SK-N-SH (cell line): ENCODE results near the gene OR10G7. TPM values are rescaled to one million over a fixed set of nuclear protein-coding genes. Genes with fewer than 3 reads are reported as not detected.

ENCODE experiments used
- CTCF ChIA-PET: fragments of 300-600, 350-600 bp; formaldehyde crosslinking; extraction: SDS; loops from one replicate; lab custom pipeline; 2021; lab: Yijun Ruan, JAX
- POLR2A ChIA-PET: fragments of 350-600 bp; sonication (Branson Sonifier 250); formaldehyde crosslinking; extraction: SDS; loops from one replicate; lab custom pipeline; 2020; ENCODE audit warnings: antibody characterized with exemption, inconsistent platforms; lab: Yijun Ruan, JAX
- DNase-seq: peaks from one replicate; pipeline ENCODE4 v3.0.0; 2012
- H2AFZ ChIP-seq: fragments of 200-600 bp; sonication (generic); 2 replicates; pipeline ENCODE4 v1.8.1; 2016; ENCODE audit warnings: antibody characterized with exemption, mild to moderate bottlenecking, low read depth
- H3F3A ChIP-seq: fragments of 200-600 bp; sonication (generic); replicated peaks from 2 replicates; pipeline ENCODE3; 2016; ENCODE audit warnings: antibody characterized with exemption, mild to moderate bottlenecking; ENCODE audit not compliant: insufficient read depth
- H3K27ac ChIP-seq, 2 experiments: fragments of 200-500 bp in 1 of 2; fragments of 200-600 bp in 1 of 2; sonication (Bioruptor generic) in 1 of 2; sonication (generic), shearing (Covaris generic) in 1 of 2; 2 replicates each; pipeline versions ENCODE4 v1.5.1 to v1.6.1; 2014 to 2016; ENCODE audit warnings: low read depth in 2 of 2, inconsistent platforms in 1 of 2, low read length in 1 of 2, mild to moderate bottlenecking in 1 of 2, mixed read lengths in 1 of 2
- H3K27me3 ChIP-seq: fragments of 200-600 bp; sonication (generic), shearing (Covaris generic); 2 replicates; pipeline ENCODE4 v1.6.1; 2016; ENCODE audit warnings: mixed run types; ENCODE audit not compliant: insufficient read depth
- H3K36me3 ChIP-seq, 2 experiments: fragments of 200-500 bp in 1 of 2; fragments of 200-600 bp in 1 of 2; sonication (Bioruptor generic) in 1 of 2; sonication (generic) in 1 of 2; replicated peaks in 1 of 2; 2 replicates each; pipeline versions ENCODE3 to v1.5.1; 2014 to 2016; ENCODE audit warnings: low read length in 1 of 2, mild to moderate bottlenecking in 1 of 2; ENCODE audit not compliant: insufficient read depth in 2 of 2, control insufficient read depth in 1 of 2
- H3K4me1 ChIP-seq, 2 experiments: fragments of 200-500 bp in 1 of 2; fragments of 200-600 bp in 1 of 2; sonication (Bioruptor generic) in 1 of 2; sonication (generic), shearing (Covaris generic) in 1 of 2; 2 replicates each; pipeline versions ENCODE4 v1.5.1 to v1.6.1; 2014 to 2016; ENCODE audit warnings: low read depth in 1 of 2, low read length in 1 of 2, mixed run types in 1 of 2; ENCODE audit not compliant: insufficient read depth in 2 of 2, control insufficient read depth in 1 of 2
- H3K4me2 ChIP-seq: fragments of 200-600 bp; sonication (generic), shearing (Covaris generic); 2 replicates; pipeline ENCODE4 v1.6.1; 2017; ENCODE audit warnings: mixed run types
- H3K4me3 ChIP-seq, 2 experiments: fragments of 200-500 bp in 1 of 2; fragments of 200-600 bp in 1 of 2; sonication (Bioruptor generic) in 1 of 2; sonication (generic), shearing (Covaris generic) in 1 of 2; 2 replicates each; pipeline versions ENCODE4 v1.5.1 to v1.8.1; 2014 to 2016; ENCODE audit warnings: low read depth in 2 of 2, inconsistent platforms in 1 of 2, low read length in 1 of 2, mild to moderate bottlenecking in 1 of 2, mixed read lengths in 1 of 2, moderate library complexity in 1 of 2
- H3K79me2 ChIP-seq: fragments of 200-600 bp; sonication (generic); 2 replicates; pipeline ENCODE4 v1.8.1; 2017; ENCODE audit warnings: mild to moderate bottlenecking; ENCODE audit not compliant: insufficient read depth
- H3K9ac ChIP-seq: fragments of 200-600 bp; sonication (generic); 2 replicates; pipeline ENCODE4 v1.6.1; 2017; ENCODE audit warnings: mixed run types
- H3K9me2 ChIP-seq: fragments of 200-600 bp; sonication (generic); 2 replicates; pipeline ENCODE4 v1.6.1; 2017; ENCODE audit warnings: mixed run types
- H3K9me3 ChIP-seq: fragments of 200-600 bp; sonication (generic); 2 replicates; pipeline ENCODE4 v1.6.1; 2017; ENCODE audit warnings: mixed run types, mild to moderate bottlenecking, moderate library complexity
- H4K20me1 ChIP-seq: fragments of 200-600 bp; sonication (generic); 2 replicates; pipeline ENCODE4 v1.6.1; 2017; ENCODE audit warnings: mild to moderate bottlenecking, mixed run types; ENCODE audit not compliant: insufficient read depth
- EZH2phosphoT487 ChIP-seq: fragments of 200-600 bp; sonication (generic); IDR thresholded peaks from 2 replicates; pipeline ENCODE4 v1.6.1; 2017; ENCODE audit warnings: low read depth, mixed run types, mild to moderate bottlenecking, antibody characterized with exemption, moderate library complexity, borderline replicate concordance
- RXRA ChIP-seq: IDR thresholded peaks from 2 replicates; pipeline ENCODE4 v1.4.0; 2012; ENCODE audit warnings: low read depth, mild to moderate bottlenecking, borderline replicate concordance
- TAF1 ChIP-seq: IDR thresholded peaks from 2 replicates; pipeline ENCODE4 v1.6.1; 2012; ENCODE audit warnings: low read depth, mild to moderate bottlenecking, low read length, moderate library complexity, borderline replicate concordance
- WGBS: methylation state at CpG from one replicate; pipeline ENCODE4 v1.1.6; 2017; ENCODE audit warnings: low lambda C conversion rate; 5-methylcytosine and 5-hydroxymethylcytosine counted together
- polyA plus RNA-seq, 3 experiments: library from polyadenylated mRNA; depleted of rRNA; stranded (reverse); fragments of >200 nt; gene quantifications; 2 replicates each; pipeline ENCODE4 v1.2.3, GENCODE V29; 2012
- TF ChIP-seq, protein P1 (sequence below): IDR thresholded peaks from 2 replicates; pipeline ENCODE4 v1.6.1; 2012; ENCODE audit warnings: mild to moderate bottlenecking, low read depth, low read length, moderate library complexity
- TF ChIP-seq, protein P2 (sequence below): fragments of 150-350 bp; IDR thresholded peaks from 2 replicates; pipeline ENCODE4 v1.6.1; 2016; ENCODE audit warnings: mild to moderate bottlenecking, low read depth, low read length

The OR10G7 gene
- polyA plus RNA-seq, 1 of the 3 experiments (the other 2 are of a cell fraction) = not detected

DNA sequence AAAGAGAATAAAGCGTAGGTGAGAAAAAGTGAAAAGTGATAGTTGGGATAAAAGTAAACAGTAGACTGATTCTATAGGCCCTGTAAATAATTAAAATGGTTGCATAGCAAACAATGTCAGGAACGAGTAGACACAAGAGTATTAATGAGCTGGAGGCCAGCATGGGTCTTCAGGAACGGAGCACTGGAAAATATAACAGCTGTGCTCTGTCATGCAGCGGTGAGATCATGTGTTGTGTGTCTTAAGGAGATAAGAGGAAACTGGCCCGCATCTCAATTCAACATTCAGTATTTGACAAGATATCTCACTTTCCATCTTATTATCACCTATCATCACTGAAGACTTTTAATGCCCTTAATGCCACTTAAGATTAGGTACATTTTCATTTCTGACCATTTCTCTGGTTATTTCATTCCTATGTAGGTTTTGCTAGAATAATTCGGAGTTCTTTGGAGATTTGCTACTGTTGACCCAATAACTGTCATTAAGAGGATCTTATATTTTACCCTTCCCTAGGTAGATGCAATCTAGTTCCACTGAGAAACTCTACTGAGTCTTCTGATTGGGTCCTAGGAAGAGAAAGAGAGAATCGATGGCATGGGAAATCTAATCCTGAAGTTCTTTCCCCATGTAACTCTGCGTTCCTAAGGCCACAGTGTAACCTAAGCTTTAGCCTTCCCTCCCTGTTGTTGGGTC, 38.7 kb upstream of the OR10G7 start (continued):
- TF ChIP-seq, protein P1, sequence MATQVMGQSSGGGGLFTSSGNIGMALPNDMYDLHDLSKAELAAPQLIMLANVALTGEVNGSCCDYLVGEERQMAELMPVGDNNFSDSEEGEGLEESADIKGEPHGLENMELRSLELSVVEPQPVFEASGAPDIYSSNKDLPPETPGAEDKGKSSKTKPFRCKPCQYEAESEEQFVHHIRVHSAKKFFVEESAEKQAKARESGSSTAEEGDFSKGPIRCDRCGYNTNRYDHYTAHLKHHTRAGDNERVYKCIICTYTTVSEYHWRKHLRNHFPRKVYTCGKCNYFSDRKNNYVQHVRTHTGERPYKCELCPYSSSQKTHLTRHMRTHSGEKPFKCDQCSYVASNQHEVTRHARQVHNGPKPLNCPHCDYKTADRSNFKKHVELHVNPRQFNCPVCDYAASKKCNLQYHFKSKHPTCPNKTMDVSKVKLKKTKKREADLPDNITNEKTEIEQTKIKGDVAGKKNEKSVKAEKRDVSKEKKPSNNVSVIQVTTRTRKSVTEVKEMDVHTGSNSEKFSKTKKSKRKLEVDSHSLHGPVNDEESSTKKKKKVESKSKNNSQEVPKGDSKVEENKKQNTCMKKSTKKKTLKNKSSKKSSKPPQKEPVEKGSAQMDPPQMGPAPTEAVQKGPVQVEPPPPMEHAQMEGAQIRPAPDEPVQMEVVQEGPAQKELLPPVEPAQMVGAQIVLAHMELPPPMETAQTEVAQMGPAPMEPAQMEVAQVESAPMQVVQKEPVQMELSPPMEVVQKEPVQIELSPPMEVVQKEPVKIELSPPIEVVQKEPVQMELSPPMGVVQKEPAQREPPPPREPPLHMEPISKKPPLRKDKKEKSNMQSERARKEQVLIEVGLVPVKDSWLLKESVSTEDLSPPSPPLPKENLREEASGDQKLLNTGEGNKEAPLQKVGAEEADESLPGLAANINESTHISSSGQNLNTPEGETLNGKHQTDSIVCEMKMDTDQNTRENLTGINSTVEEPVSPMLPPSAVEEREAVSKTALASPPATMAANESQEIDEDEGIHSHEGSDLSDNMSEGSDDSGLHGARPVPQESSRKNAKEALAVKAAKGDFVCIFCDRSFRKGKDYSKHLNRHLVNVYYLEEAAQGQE = no peak
- TF ChIP-seq, all 33 proteins: peak for 0

DNA sequence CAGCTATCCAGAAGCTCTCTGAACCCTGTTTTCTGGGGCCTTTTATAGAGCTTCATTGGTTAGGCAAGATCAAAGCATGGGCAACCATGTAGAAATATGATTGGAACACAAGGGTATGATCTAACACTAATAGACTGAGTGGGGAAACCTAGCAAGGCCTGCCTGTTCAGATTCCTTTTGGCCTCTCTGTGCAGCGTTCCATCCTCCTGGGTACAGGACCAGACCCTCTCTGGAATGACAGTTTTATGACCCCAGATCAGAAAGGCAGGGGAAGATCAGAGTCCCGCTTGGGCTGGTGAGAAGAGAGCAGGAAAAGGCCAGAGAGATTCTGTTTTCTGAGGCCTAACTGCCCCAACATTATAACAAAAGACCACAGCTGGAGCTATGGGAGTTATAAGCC, 37.5 kb upstream of the OR10G7 start:
- H3K4me1 ChIP-seq = peaks cover 0 to 5% of the 10 kb centered on the region in 2 experiments; a peak in 2 of 4 replicates
- no peaks in the 10 kb centered on the region for H3K9me3 ChIP-seq
- POLR2A ChIA-PET = no interaction called here
- no peak overlapping the region for H3K9ac ChIP-seq
- no peaks in the 10 kb centered on the region for H3K79me2 ChIP-seq
- CTCF ChIA-PET = no interaction called here
- H3K4me2 ChIP-seq = no peak overlapping the region
- peaks cover 28% of the 10 kb centered on the region; the same call in 1 of the 2 replicates for H3K27me3 ChIP-seq
- WGBS = 63% methylated on average over 2 of the region's 2 CpGs
- no peaks in the 10 kb centered on the region for H3F3A ChIP-seq
- no peak overlapping the region for H3K4me3 ChIP-seq
- no peak for DNase-seq
- no peak for TF ChIP-seq EZH2phosphoT487
- TF ChIP-seq, protein P2, sequence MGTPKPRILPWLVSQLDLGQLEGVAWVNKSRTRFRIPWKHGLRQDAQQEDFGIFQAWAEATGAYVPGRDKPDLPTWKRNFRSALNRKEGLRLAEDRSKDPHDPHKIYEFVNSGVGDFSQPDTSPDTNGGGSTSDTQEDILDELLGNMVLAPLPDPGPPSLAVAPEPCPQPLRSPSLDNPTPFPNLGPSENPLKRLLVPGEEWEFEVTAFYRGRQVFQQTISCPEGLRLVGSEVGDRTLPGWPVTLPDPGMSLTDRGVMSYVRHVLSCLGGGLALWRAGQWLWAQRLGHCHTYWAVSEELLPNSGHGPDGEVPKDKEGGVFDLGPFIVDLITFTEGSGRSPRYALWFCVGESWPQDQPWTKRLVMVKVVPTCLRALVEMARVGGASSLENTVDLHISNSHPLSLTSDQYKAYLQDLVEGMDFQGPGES = no peak
- no peaks in the 10 kb centered on the region for H3K36me3 ChIP-seq
- no peak overlapping the region for H2AFZ ChIP-seq
- H3K27ac ChIP-seq = no peak overlapping the region
- H3K9me2 ChIP-seq = no peaks in the 10 kb centered on the region
- no peaks in the 10 kb centered on the region for H4K20me1 ChIP-seq

DNA sequence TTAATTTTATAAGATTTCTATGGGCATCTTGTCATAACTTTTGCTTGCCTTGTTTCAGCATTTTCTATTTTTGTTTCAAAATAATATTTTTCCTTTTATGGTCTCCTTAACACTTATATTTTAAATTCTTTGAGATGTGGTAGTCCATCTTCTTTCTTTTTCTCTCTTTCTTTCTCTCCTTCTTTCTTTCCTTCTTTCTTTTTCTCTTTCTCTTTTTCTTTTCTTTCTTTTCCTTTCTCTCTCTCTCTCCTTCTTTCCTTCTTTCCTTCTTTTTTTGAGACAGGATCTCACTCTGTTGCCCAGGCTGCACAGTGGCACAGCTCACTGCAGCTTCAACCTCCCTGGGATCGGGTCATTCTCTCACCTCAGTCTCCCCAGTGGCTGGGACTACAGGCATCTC, 36.1 kb upstream of the OR10G7 start:
- CTCF ChIA-PET = interaction anchor here (0.9 to 9.5 kb wide), 2 partner anchors 82 to 116 kb away, joined by 3 to 247 read pairs; no protein-coding TSS in a partner anchor
- H4K20me1 ChIP-seq = no peaks in the 10 kb centered on the region
- H3K27me3 ChIP-seq = peaks cover 19% of the 10 kb centered on the region; the same call in 1 of the 2 replicates
- no peaks in the 10 kb centered on the region for H3F3A ChIP-seq
- no peak overlapping the region for H3K4me2 ChIP-seq
- H2AFZ ChIP-seq = no peak overlapping the region
- WGBS = 75% methylated on average over 1 of the region's 1 CpG
- H3K79me2 ChIP-seq = no peaks in the 10 kb centered on the region
- no peak overlapping the region for H3K4me3 ChIP-seq
- POLR2A ChIA-PET = no interaction called here
- H3K9me3 ChIP-seq = no peaks in the 10 kb centered on the region
- H3K27ac ChIP-seq = no peak overlapping the region
- H3K9ac ChIP-seq = no peak overlapping the region
- TF ChIP-seq TAF1 (no peak), RXRA (no peak)
- TF ChIP-seq, all 33 proteins: peak for 0
- H3K36me3 ChIP-seq = no peaks in the 10 kb centered on the region
- peaks cover 0 to 5% of the 10 kb centered on the region in 2 experiments; a peak in 2 of 4 replicates for H3K4me1 ChIP-seq
- H3K9me2 ChIP-seq = no peaks in the 10 kb centered on the region
- DNase-seq = no peak
